HepG2 (cell line): Measurements from ENCODE around the gene TBC1D12.

ENCODE experiments used
- AFF4 ChIP-seq: sonication (generic); formaldehyde crosslinking; IDR thresholded peaks from 2 replicates; pipeline ENCODE4 v1.4.0; 2020; ENCODE audit warnings: missing genetic modification reagents
- CTCF ChIP-seq: sonication (generic); formaldehyde crosslinking; IDR thresholded peaks from 2 replicates; pipeline ENCODE4 v1.5.0; 2020; ENCODE audit warnings: mild to moderate bottlenecking, missing genetic modification reagents, moderate library complexity
- EP300 ChIP-seq, 3 experiments: sonication (generic) in 1 of 3; formaldehyde crosslinking in 1 of 3; IDR thresholded peaks; 2 replicates each; pipeline versions ENCODE4 v1.5.1 to v1.6.1; 2011 to 2020; ENCODE audit warnings: low read depth in 2 of 3, low read length in 2 of 3, borderline replicate concordance in 1 of 3, improper control_type of control experiment in 1 of 3, mild to moderate bottlenecking in 1 of 3, missing genetic modification reagents in 1 of 3, moderate library complexity in 1 of 3
- ESRRA ChIP-seq: sonication (generic); formaldehyde crosslinking; IDR thresholded peaks from 2 replicates; pipeline ENCODE4 v1.5.1; 2020; ENCODE audit warnings: mild to moderate bottlenecking, low read depth, missing genetic modification reagents
- EZH2 ChIP-seq: conservative IDR thresholded peaks from 2 replicates; pipeline ENCODE4 v1.6.1; 2012; ENCODE audit warnings: mild to moderate bottlenecking, low read depth, low read length, moderate library complexity
- HNF4G ChIP-seq, 2 experiments: sonication (generic) in 1 of 2; formaldehyde crosslinking in 1 of 2; IDR thresholded peaks; 2 replicates each; pipeline versions ENCODE4 v1.4.0 to v1.6.1; 2011 to 2020; ENCODE audit warnings: borderline replicate concordance in 2 of 2, low read depth in 2 of 2, mild to moderate bottlenecking in 2 of 2, low read length in 1 of 2, missing genetic modification reagents in 1 of 2, moderate library complexity in 1 of 2
- NKX3-1 ChIP-seq: sonication (generic); formaldehyde crosslinking; IDR thresholded peaks from 2 replicates; pipeline ENCODE4 v1.5.0; 2020; ENCODE audit warnings: missing genetic modification reagents
- POLR2A ChIP-seq, 2 experiments: IDR thresholded peaks; 2 replicates each; pipeline ENCODE4 v1.6.1; 2011; ENCODE audit warnings: low read depth in 2 of 2, low read length in 2 of 2, mild to moderate bottlenecking in 1 of 2, moderate library complexity in 1 of 2; ENCODE audit not compliant: insufficient read depth in 1 of 2
- POLR2AphosphoS5 ChIP-seq: IDR thresholded peaks from 2 replicates; pipeline ENCODE4 v1.6.1; 2012; ENCODE audit warnings: low read depth, low read length
- SNAPC2 ChIP-seq: sonication (generic); formaldehyde crosslinking; IDR thresholded peaks from 2 replicates; pipeline ENCODE4 v1.8.1; 2022; ENCODE audit warnings: mild to moderate bottlenecking, missing genetic modification reagents
- ZNF281 ChIP-seq: sonication (generic); formaldehyde crosslinking; IDR thresholded peaks from 2 replicates; pipeline ENCODE4 v1.4.0; 2020; ENCODE audit warnings: missing genetic modification reagents, borderline replicate concordance
- ZNF558 ChIP-seq: sonication (generic); formaldehyde crosslinking; IDR thresholded peaks from 2 replicates; pipeline ENCODE4 v1.9.0; 2022; ENCODE audit warnings: mild to moderate bottlenecking, missing genetic modification reagents, borderline replicate concordance
- ZNF75D ChIP-seq: sonication (generic); formaldehyde crosslinking; IDR thresholded peaks from 2 replicates; pipeline ENCODE4 v1.8.1; 2023; ENCODE audit warnings: missing genetic modification reagents, mild to moderate bottlenecking, borderline replicate concordance
- ZZZ3 ChIP-seq: sonication (generic); formaldehyde crosslinking; IDR thresholded peaks from 2 replicates; pipeline ENCODE4 v1.4.0; 2020; ENCODE audit warnings: missing genetic modification reagents, mild to moderate bottlenecking, borderline replicate concordance

- TF ChIP-seq ESRRA (no peak), ZZZ3 (CRISPR knock-in tag) (no peak), ZNF75D (CRISPR knock-in tag) (no peak), AFF4 (CRISPR knock-in tag) (no peak), POLR2A (IDR thresholded peaks at IDR 0.05; ENCODE audit: insufficient read depth in 1 of 2, low read depth in 2 of 2, low read length in 2 of 2) (no peak), EP300 (IDR thresholded peaks at IDR 0.05; ENCODE audit: low read depth in 2 of 2, low read length in 2 of 2) (no peak), EP300 (CRISPR knock-in tag; IDR thresholded peaks at IDR 0.05; ENCODE audit: borderline replicate concordance) (no peak), CTCF (CRISPR knock-in tag) (no peak), EZH2 (no peak), ZNF281 (CRISPR knock-in tag) (no peak), HNF4G (IDR thresholded peaks at IDR 0.05; ENCODE audit: borderline replicate concordance, low read depth, low read length) (no peak), HNF4G (CRISPR knock-in tag; IDR thresholded peaks at IDR 0.05; ENCODE audit: borderline replicate concordance, low read depth) (no peak), POLR2AphosphoS5 (no peak), NKX3-1 (CRISPR knock-in tag) (no peak), SNAPC2 (CRISPR knock-in tag) (no peak), ZNF558 (CRISPR knock-in tag) (no peak)
Measured at GRCh38 chr10:94465684-94466083, 63.3 kb downstream of the TBC1D12 start.
